HepG2 (cell line): ENCODE data around the gene CLCN2. TPM values are rescaled to one million over a fixed set of nuclear protein-coding genes. Genes with fewer than 3 reads are reported as not detected.

Experiments
- AHR ChIP-seq: IDR thresholded peaks from 2 replicates; pipeline ENCODE4 v1.6.1; 2018; ENCODE audit warnings: missing genetic modification reagents, missing compliant biosample characterization
- ATAD3A ChIP-seq: sonication (generic); formaldehyde crosslinking; IDR thresholded peaks from 2 replicates; pipeline ENCODE4 v1.4.0; 2020; ENCODE audit warnings: missing genetic modification reagents
- MAFG ChIP-seq: sonication (generic); formaldehyde crosslinking; IDR thresholded peaks from 2 replicates; pipeline ENCODE4 v1.5.1; 2020; ENCODE audit warnings: mild to moderate bottlenecking, missing genetic modification reagents
- MZF1 ChIP-seq: sonication (generic); formaldehyde crosslinking; IDR thresholded peaks from 2 replicates; pipeline ENCODE4 v1.8.1; 2023; ENCODE audit warnings: mild to moderate bottlenecking, missing genetic modification reagents, borderline replicate concordance
- NCOA2 ChIP-seq: sonication (generic); formaldehyde crosslinking; IDR thresholded peaks from 2 replicates; pipeline ENCODE4 v1.8.0; 2022; ENCODE audit warnings: inconsistent platforms
- NFE2L1 ChIP-seq: sonication (generic); formaldehyde crosslinking; IDR thresholded peaks from 2 replicates; pipeline ENCODE4 v1.4.0; 2020; ENCODE audit warnings: missing genetic modification reagents, mild to moderate bottlenecking, borderline replicate concordance
- PAX8 ChIP-seq: sonication (generic); formaldehyde crosslinking; IDR thresholded peaks from 2 replicates; pipeline ENCODE4 v1.8.0; 2022; ENCODE audit warnings: mild to moderate bottlenecking, missing genetic modification reagents, borderline replicate concordance
- RBM22 ChIP-seq: fragments of 200-400 bp; formaldehyde crosslinking; optimal IDR thresholded peaks from 2 replicates; pipeline ENCODE3; 2017; ENCODE audit warnings: mild to moderate bottlenecking, low read length, moderate library complexity
- RFXAP ChIP-seq: sonication (generic); formaldehyde crosslinking; IDR thresholded peaks from 2 replicates; pipeline ENCODE4 v1.4.0; 2020; ENCODE audit warnings: missing genetic modification reagents, borderline replicate concordance
- SNAI1 ChIP-seq: sonication (generic); formaldehyde crosslinking; IDR thresholded peaks from 2 replicates; pipeline ENCODE4 v1.5.0; 2020; ENCODE audit warnings: mild to moderate bottlenecking, missing genetic modification reagents, borderline replicate concordance
- SRF ChIP-seq: IDR thresholded peaks from 2 replicates; pipeline ENCODE4 v1.6.1; 2011; ENCODE audit warnings: mild to moderate bottlenecking, low read depth, low read length, moderate library complexity
- TCF12 ChIP-seq, 2 experiments: fragments of 450-650 bp in 1 of 2; sonication (generic) in 1 of 2; formaldehyde crosslinking in 1 of 2; IDR thresholded peaks; 2 replicates each; pipeline versions ENCODE4 v1.6.1 to v1.8.0; 2017 to 2022; ENCODE audit warnings: antibody characterized with exemption in 1 of 2, mild to moderate bottlenecking in 1 of 2, missing genetic modification reagents in 1 of 2, moderate library complexity in 1 of 2
- ZNF501 ChIP-seq: sonication (generic); formaldehyde crosslinking; IDR thresholded peaks from 2 replicates; pipeline ENCODE4 v1.5.1; 2020; ENCODE audit warnings: mild to moderate bottlenecking, moderate library complexity, missing genetic modification reagents
- ZNF572 ChIP-seq: sonication (generic); formaldehyde crosslinking; IDR thresholded peaks from 2 replicates; pipeline ENCODE4 v1.5.1; 2020; ENCODE audit warnings: mild to moderate bottlenecking, missing genetic modification reagents
- ZNF589 ChIP-seq: sonication (generic); formaldehyde crosslinking; conservative IDR thresholded peaks from 2 replicates; pipeline ENCODE4 v1.8.0; 2022; ENCODE audit warnings: mild to moderate bottlenecking, moderate library complexity, missing genetic modification reagents
- ZNF644 ChIP-seq: IDR thresholded peaks from 2 replicates; pipeline ENCODE4 v1.6.1; 2016; ENCODE audit warnings: low read depth
- ZNF672 ChIP-seq: sonication (generic); formaldehyde crosslinking; IDR thresholded peaks from 2 replicates; pipeline ENCODE4 v1.8.1; 2022; ENCODE audit warnings: missing genetic modification reagents
- polyA plus RNA-seq, 8 experiments: library from polyadenylated mRNA; depleted of rRNA in 3 of 8; stranded (reverse) in 7 of 8; unstranded in 1 of 8; fragments of >200 nt; fragmentation: Illumina TruSeq in 4 of 8; extraction: Trizol in 4 of 8; gene quantifications; 2 replicates each; pipeline versions ENCODE4 v1.2.1 to v1.2.3, GENCODE V29; 2011 to 2016; ENCODE audit warnings: low read depth in 4 of 8, missing spikeins in 1 of 8, mixed read lengths in 1 of 8; ENCODE audit not compliant: insufficient read depth in 1 of 8
- total RNA-seq, 5 experiments: library from RNA; depleted of rRNA; stranded (reverse); fragments of >200 nt; fragmentation: Illumina TruSeq; extraction: Trizol; gene quantifications; 2 replicates each; pipeline ENCODE4 v1.2.3, GENCODE V29; 2016; ENCODE audit warnings: low read depth in 1 of 5
- TF ChIP-seq, protein P1 (sequence below): sonication (generic); formaldehyde crosslinking; IDR thresholded peaks from 2 replicates; pipeline ENCODE4 v1.5.1; 2020; ENCODE audit warnings: missing genetic modification reagents, mild to moderate bottlenecking, borderline replicate concordance
- TF ChIP-seq, protein P2 (sequence below): sonication (generic); formaldehyde crosslinking; conservative IDR thresholded peaks from 2 replicates; pipeline ENCODE4 v1.8.0; 2022; ENCODE audit warnings: missing genetic modification reagents
- TF ChIP-seq, protein P3 (sequence below): sonication (generic); formaldehyde crosslinking; IDR thresholded peaks from 2 replicates; pipeline ENCODE4 v1.8.0; 2022; ENCODE audit warnings: mild to moderate bottlenecking, missing genetic modification reagents; ENCODE audit not compliant: insufficient replicate concordance
- TF ChIP-seq, protein P4 (sequence below): sonication (generic); formaldehyde crosslinking; IDR thresholded peaks from 2 replicates; pipeline ENCODE4 v1.4.0; 2020; ENCODE audit warnings: missing genetic modification reagents

The CLCN2 gene
- total and polyA plus RNA-seq, 2 of the 13 experiments (the other 11 are each of a cell fraction or from before 2014, with no cell fraction given) = 11.4 to 13.5 TPM

DNA sequence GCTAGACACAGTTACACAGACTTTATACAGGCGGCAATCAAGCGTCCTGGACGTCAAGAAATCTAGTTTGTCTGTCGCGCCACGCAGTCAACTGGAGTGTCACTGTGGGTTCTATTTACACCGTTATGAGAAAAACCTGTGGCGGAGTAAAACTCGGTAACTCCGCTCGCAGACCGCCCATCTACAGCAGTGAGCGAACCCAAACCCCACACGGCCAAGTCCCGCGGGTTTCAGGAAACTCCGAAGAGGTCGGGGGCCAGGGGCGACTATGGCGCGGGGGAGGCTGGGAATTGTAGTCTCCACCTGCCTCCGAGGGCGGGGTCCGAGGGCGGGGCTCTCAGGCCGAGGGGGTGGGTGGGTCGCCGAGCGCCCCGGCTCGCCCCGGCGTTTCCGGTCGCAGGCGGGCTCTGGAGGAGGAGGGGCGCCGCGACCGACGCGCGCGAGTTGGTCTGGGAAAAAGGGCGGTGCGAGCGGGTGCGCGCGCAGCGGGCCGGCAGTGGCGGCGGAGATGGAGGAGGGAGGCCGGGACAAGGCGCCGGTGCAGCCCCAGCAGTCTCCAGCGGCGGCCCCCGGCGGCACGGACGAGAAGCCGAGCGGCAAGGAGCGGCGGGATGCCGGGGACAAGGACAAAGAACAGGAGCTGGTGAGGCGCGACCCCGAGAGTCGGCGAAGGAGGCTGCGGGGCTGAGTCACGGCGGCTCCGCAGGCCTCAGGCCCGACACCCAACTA, 62.5 kb downstream of the CLCN2 start, which contains the start of gene PSMD2 (continued):
- TF ChIP-seq, protein P1, sequence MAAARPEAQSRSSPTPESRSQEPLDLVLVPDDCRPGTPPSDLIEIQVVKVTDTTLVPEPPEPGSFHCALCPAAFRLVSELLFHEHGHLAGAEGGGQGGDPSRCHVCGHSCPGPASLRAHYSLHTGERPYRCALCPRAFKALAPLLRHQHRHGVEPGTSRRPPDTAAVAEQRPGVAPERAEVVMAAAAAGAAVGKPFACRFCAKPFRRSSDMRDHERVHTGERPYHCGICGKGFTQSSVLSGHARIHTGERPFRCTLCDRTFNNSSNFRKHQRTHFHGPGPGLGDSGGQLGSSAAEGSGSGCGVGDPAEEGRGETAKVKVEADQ (CRISPR knock-in tag) = no peak
- TF ChIP-seq TCF12 (IDR thresholded peaks at IDR 0.05) = no peak
- no peak for TF ChIP-seq TCF12 (CRISPR knock-in tag; IDR thresholded peaks at IDR 0.05)
- no peak for TF ChIP-seq RBM22
- TF ChIP-seq MZF1 (CRISPR knock-in tag) = no peak
- TF ChIP-seq, protein P2, sequence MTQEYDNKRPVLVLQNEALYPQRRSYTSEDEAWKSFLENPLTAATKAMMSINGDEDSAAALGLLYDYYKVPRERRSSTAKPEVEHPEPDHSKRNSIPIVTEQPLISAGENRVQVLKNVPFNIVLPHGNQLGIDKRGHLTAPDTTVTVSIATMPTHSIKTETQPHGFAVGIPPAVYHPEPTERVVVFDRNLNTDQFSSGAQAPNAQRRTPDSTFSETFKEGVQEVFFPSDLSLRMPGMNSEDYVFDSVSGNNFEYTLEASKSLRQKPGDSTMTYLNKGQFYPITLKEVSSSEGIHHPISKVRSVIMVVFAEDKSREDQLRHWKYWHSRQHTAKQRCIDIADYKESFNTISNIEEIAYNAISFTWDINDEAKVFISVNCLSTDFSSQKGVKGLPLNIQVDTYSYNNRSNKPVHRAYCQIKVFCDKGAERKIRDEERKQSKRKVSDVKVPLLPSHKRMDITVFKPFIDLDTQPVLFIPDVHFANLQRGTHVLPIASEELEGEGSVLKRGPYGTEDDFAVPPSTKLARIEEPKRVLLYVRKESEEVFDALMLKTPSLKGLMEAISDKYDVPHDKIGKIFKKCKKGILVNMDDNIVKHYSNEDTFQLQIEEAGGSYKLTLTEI (CRISPR knock-in tag) = no peak
- TF ChIP-seq MAFG = no peak
- TF ChIP-seq ZNF572 = no peak
- no peak for TF ChIP-seq ZNF672 (CRISPR knock-in tag)
- TF ChIP-seq RFXAP = no peak
- TF ChIP-seq ZNF589 (CRISPR knock-in tag) = no peak
- TF ChIP-seq SRF = no peak
- TF ChIP-seq AHR (CRISPR knock-in tag) = no peak
- TF ChIP-seq NFE2L1 (CRISPR knock-in tag) = peak; percentile 85; the same call in 1 of the 2 replicates
- TF ChIP-seq SNAI1 (CRISPR knock-in tag) = no peak
- TF ChIP-seq, protein P3, sequence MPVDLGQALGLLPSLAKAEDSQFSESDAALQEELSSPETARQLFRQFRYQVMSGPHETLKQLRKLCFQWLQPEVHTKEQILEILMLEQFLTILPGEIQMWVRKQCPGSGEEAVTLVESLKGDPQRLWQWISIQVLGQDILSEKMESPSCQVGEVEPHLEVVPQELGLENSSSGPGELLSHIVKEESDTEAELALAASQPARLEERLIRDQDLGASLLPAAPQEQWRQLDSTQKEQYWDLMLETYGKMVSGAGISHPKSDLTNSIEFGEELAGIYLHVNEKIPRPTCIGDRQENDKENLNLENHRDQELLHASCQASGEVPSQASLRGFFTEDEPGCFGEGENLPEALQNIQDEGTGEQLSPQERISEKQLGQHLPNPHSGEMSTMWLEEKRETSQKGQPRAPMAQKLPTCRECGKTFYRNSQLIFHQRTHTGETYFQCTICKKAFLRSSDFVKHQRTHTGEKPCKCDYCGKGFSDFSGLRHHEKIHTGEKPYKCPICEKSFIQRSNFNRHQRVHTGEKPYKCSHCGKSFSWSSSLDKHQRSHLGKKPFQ (CRISPR knock-in tag) = peak; percentile 19
- peak; percentile 83; the same call in 1 of the 2 replicates for TF ChIP-seq ZNF501
- TF ChIP-seq, protein P4, sequence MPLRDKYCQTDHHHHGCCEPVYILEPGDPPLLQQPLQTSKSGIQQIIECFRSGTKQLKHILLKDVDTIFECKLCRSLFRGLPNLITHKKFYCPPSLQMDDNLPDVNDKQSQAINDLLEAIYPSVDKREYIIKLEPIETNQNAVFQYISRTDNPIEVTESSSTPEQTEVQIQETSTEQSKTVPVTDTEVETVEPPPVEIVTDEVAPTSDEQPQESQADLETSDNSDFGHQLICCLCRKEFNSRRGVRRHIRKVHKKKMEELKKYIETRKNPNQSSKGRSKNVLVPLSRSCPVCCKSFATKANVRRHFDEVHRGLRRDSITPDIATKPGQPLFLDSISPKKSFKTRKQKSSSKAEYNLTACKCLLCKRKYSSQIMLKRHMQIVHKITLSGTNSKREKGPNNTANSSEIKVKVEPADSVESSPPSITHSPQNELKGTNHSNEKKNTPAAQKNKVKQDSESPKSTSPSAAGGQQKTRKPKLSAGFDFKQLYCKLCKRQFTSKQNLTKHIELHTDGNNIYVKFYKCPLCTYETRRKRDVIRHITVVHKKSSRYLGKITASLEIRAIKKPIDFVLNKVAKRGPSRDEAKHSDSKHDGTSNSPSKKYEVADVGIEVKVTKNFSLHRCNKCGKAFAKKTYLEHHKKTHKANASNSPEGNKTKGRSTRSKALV (CRISPR knock-in tag) = no peak
- no peak for TF ChIP-seq NCOA2
- TF ChIP-seq ATAD3A (CRISPR knock-in tag) = no peak
- no peak for TF ChIP-seq PAX8 (CRISPR knock-in tag)
- TF ChIP-seq ZNF644 (CRISPR knock-in tag) = no peak
